SU-DHL-6 (cell line): ENCODE results near the gene ENOX1.

ENCODE experiments used
- EZH2phosphoT487 ChIP-seq: fragments of 200-600 bp; sonication (generic), shearing (Covaris generic); conservative IDR thresholded peaks from 2 replicates; pipeline ENCODE4 v1.6.1; 2018; ENCODE audit warnings: mild to moderate bottlenecking, antibody characterized with exemption, low read length, moderate library complexity, mixed read lengths
- TF ChIP-seq, protein P1 (sequence below): fragments of 200-600 bp; sonication (generic); IDR thresholded peaks from one replicate; pipeline ENCODE4 v1.5.1; 2017; ENCODE audit warnings: antibody characterized with exemption, mild to moderate bottlenecking, low read length, moderate library complexity; ENCODE audit not compliant: insufficient read depth, poor library complexity, severe bottlenecking

DNA sequence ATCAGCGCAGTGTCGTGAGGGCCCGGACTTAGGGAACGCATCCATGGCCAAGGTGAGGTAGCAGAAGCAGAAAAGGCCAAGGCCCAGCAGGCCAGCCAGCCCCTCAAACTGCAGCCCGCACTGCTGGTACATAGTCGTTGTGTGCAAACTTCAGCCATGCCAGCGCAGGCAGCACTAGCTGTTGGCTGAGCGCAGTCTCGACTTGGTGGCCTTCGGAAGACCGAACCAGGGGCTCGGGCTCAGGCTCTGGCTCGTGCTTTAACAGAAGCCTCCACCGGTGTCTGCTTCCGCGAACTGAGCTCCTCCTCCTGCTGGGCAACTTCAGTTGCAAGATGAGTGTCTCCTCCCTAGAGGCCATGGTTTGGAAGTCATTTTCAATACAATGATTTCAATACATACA, 605.9 kb downstream of the ENOX1 start:
- TF ChIP-seq, protein P1, sequence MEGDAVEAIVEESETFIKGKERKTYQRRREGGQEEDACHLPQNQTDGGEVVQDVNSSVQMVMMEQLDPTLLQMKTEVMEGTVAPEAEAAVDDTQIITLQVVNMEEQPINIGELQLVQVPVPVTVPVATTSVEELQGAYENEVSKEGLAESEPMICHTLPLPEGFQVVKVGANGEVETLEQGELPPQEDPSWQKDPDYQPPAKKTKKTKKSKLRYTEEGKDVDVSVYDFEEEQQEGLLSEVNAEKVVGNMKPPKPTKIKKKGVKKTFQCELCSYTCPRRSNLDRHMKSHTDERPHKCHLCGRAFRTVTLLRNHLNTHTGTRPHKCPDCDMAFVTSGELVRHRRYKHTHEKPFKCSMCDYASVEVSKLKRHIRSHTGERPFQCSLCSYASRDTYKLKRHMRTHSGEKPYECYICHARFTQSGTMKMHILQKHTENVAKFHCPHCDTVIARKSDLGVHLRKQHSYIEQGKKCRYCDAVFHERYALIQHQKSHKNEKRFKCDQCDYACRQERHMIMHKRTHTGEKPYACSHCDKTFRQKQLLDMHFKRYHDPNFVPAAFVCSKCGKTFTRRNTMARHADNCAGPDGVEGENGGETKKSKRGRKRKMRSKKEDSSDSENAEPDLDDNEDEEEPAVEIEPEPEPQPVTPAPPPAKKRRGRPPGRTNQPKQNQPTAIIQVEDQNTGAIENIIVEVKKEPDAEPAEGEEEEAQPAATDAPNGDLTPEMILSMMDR, result no peak
- TF ChIP-seq EZH2phosphoT487, result no peak
